WERI-Rb-1 (cell line): ENCODE data around the gene PSMA1.
"Not testable (repeated sequence)": the region's sequence is repeated elsewhere in the genome, so short reads cannot be mapped to it uniquely, and the experiment has no call there.

Experiments used
- DNase-seq: peaks from one replicate; pipeline ENCODE4 v3.0.0-alpha.2; 2020
- H3K27ac ChIP-seq: fragments of 250-450 bp; sonication (Bioruptor Pico); 2 replicates; pipeline ENCODE4 v1.5.1; 2020; ENCODE audit warnings: mild to moderate bottlenecking, moderate library complexity
- H3K27me3 ChIP-seq: fragments of 250-450 bp; sonication (Bioruptor Pico); 2 replicates; pipeline ENCODE4 v1.5.1; 2021; ENCODE audit warnings: mild to moderate bottlenecking, low read depth, moderate library complexity; ENCODE audit not compliant: insufficient read depth, severe bottlenecking
- H3K36me3 ChIP-seq: fragments of 250-450 bp; sonication (Bioruptor Pico); 2 replicates; pipeline ENCODE4 v1.5.1; 2020; ENCODE audit warnings: mild to moderate bottlenecking, moderate library complexity
- H3K4me3 ChIP-seq: 2 replicates; pipeline ENCODE4 v1.5.1; 2011; ENCODE audit warnings: low read depth, mild to moderate bottlenecking, control low read depth, low read length
- H3K9me3 ChIP-seq: fragments of 250-450 bp; sonication (Bioruptor Pico); 2 replicates; pipeline ENCODE4 v1.5.1; 2021; ENCODE audit warnings: mild to moderate bottlenecking, moderate library complexity; ENCODE audit not compliant: severe bottlenecking
- TF ChIP-seq, protein P1 (sequence below): IDR thresholded peaks from 2 replicates; pipeline ENCODE4 v1.5.1; 2011; ENCODE audit warnings: low read depth, mild to moderate bottlenecking, control low read depth, inconsistent platforms, low read length

The PSMA1 gene

DNA sequence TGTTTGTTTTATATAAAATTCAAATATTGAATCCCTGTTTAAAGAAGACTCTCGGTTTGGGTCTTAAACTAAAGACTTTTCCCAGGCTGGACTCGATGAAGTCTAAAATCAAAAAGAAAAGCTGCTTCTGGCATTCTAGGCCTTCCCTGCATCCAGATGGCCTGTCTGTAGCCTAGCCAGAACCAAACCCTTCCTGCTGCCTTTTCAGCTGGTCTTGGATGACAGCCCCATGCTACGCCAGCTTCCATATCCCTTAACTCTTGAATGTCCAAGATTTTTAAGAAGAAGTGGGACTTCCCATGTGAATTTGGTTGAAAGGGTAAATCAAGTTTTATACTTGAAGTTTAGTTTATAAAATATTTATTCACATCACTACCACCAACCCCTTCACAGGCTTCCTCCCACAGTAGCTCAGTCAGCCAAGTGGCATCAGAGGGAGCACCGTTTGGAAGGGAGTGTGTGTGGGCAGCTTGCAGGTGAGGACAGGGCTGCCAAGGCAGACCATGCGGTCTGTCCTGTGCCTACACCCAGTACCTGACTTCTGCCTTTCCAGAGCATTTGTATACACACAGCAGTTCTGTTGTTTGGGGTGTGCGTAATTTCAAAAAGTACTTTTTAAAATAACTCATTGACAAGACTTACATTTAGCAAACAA, 18.2 kb upstream of the PSMA1 start:
- no peak overlapping the region for H3K27ac ChIP-seq
- H3K36me3 ChIP-seq, result no peaks in the 10 kb centered on the region
- DNase-seq, result no peak
- H3K9me3 ChIP-seq, result no peaks in the 10 kb centered on the region
- H3K4me3 ChIP-seq, result no peak overlapping the region
- TF ChIP-seq, protein P1, sequence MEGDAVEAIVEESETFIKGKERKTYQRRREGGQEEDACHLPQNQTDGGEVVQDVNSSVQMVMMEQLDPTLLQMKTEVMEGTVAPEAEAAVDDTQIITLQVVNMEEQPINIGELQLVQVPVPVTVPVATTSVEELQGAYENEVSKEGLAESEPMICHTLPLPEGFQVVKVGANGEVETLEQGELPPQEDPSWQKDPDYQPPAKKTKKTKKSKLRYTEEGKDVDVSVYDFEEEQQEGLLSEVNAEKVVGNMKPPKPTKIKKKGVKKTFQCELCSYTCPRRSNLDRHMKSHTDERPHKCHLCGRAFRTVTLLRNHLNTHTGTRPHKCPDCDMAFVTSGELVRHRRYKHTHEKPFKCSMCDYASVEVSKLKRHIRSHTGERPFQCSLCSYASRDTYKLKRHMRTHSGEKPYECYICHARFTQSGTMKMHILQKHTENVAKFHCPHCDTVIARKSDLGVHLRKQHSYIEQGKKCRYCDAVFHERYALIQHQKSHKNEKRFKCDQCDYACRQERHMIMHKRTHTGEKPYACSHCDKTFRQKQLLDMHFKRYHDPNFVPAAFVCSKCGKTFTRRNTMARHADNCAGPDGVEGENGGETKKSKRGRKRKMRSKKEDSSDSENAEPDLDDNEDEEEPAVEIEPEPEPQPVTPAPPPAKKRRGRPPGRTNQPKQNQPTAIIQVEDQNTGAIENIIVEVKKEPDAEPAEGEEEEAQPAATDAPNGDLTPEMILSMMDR, result no peak
- no peaks in the 10 kb centered on the region for H3K27me3 ChIP-seq

DNA sequence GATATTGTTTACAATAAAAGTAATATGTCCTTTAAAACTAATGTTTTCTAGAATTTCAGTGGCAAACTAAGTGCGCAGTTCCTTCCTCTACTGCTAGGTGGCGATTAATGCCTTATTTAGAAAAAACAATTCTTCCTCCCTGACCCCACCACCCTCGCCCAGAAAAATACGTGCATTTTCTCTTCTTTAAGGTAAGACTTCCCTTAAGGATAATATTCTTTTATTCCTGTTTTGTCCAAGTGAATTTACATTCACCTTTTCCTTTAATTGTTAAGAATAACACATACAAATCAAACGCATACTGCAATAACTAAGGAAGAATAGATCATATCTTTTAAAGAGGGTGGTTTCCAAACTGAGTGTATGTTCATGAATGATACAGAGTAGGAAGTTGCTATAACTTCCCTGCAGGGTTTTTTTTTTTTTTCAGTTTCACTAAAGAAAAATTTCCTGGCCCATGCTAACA, 17.0 kb upstream of the PSMA1 start:
- Histone ChIP-seq H3K36me3 (no peaks in the 10 kb centered on the region), H3K27ac (no peak overlapping the region), H3K27me3 (no peaks in the 10 kb centered on the region), H3K4me3 (no peak overlapping the region), H3K9me3 (no peaks in the 10 kb centered on the region)
- TF ChIP-seq, protein P1, result peak; percentile 56
- peak; percentile 11 for DNase-seq

DNA sequence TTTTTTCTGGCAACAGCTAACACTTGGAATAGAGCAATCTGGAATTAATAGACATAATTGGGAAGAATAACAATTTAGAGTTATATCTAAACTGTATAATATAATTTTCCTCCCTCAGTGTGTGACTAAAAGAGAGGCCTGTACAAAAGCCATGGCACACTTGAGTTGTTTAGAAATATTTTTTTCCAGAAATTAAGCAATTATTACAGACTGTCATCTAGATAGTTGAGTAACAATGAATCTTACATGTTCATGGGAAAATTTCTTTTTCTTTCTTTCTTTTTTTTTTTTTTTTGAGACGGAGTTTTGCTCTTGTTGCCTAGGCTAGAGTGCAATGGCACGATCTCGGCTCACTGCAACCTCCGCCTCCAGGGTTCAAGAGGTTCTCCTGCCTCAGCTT, 15.0 kb upstream of the PSMA1 start:
- H3K27me3 ChIP-seq, DNase-seq, H3K27ac ChIP-seq, H3K36me3 ChIP-seq, H3K4me3 ChIP-seq, H3K9me3 ChIP-seq: not testable (repeated sequence)

DNA sequence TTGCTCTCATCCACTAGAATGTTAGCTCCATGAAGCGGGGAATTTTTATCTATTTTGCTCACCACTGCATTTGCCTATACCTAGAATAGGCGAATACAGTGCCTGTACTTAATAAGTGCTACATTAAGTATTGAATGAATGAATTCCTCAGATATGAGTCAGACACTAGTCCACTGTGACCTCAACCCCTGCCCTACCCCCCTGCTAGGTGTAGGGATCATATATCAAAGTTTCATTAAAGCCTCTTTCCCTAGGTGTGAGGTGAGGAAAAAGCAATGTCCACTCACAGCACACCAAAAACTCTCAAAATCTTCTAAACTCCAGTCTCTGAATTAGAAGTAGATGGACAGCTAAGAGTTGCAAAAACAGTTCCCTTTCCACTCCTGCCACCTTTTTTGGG, 9.8 kb upstream of the PSMA1 start:
- Histone ChIP-seq H3K27me3 (no peaks in the 10 kb centered on the region), H3K27ac (no peak overlapping the region), H3K9me3 (no peaks in the 10 kb centered on the region), H3K36me3 (no peaks in the 10 kb centered on the region), H3K4me3 (no peak overlapping the region)
- DNase-seq, result no peak
- TF ChIP-seq, protein P1, result no peak

DNA sequence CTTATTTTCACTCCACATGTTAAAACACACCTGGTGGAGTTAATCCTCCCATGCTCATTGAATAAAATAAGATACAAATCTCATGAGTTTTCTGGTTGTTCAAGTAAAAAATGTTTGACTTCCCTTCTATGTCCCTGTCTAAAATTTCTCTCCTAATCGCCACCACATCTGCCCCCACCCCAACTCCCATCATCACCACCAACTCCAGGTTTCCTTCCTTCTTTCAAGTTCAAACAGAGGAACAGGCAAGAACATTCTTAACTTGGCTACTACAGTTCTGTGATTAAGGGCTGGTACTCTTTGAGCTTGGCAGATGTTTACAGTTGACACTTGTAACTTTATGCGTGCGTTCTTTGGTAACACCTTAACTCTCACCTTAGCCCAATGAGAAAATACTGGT, 9.1 kb upstream of the PSMA1 start:
- no peak for DNase-seq
- Histone ChIP-seq H3K9me3 (no peaks in the 10 kb centered on the region), H3K27ac (no peak overlapping the region), H3K27me3 (no peaks in the 10 kb centered on the region), H3K36me3 (no peaks in the 10 kb centered on the region), H3K4me3 (no peak overlapping the region)
- TF ChIP-seq, protein P1, result no peak

DNA sequence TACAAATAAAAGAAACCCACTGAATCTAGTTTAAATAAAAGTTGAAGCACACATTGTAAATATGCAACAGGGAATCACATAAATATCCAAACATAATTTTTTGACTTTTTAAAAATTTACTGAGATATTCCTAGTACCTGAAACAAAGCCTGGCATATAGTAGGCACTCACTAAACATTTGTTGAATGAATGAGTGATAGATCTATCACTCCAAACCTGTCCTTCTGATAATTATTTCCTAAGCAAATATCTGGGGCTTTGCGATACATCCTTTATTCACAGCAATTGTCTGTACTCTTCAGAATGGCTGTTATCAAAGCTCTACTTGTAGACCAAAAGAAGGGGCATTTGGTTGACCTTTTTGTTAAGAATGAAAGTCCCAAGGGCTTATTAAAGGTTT, 2.6 kb upstream of the PSMA1 start:
- no peak for DNase-seq
- H3K27me3 ChIP-seq, result no peaks in the 10 kb centered on the region
- TF ChIP-seq, protein P1, result no peak
- no peak overlapping the region for H3K27ac ChIP-seq
- no peak overlapping the region for H3K4me3 ChIP-seq
- no peaks in the 10 kb centered on the region for H3K9me3 ChIP-seq
- H3K36me3 ChIP-seq, result peaks cover 12% of the 10 kb centered on the region
